Glutamatergic neuron (in vitro differentiated cells): ENCODE results near the gene GJA8. TPM values are rescaled to one million over a fixed set of nuclear protein-coding genes. Genes with fewer than 3 reads are reported as not detected.
"Not testable (repeated sequence)": the region's sequence is repeated elsewhere in the genome, so short reads cannot be mapped to it uniquely, and the experiment has no call there.

Source experiments
- DNase-seq: peaks from one replicate; pipeline ENCODE4 v3.0.0; 2022
- H3K27ac Mint-ChIP-seq: one replicate; pipeline ENCODE4 v1.8.0; 2020; ENCODE audit warnings: mild to moderate bottlenecking, mixed read lengths, inconsistent platforms; ENCODE audit not compliant: unreplicated experiment
- H3K27me3 Mint-ChIP-seq: one replicate; pipeline ENCODE4 v1.8.0; 2020; ENCODE audit warnings: mild to moderate bottlenecking, moderate library complexity, mixed read lengths, inconsistent platforms; ENCODE audit not compliant: unreplicated experiment
- H3K36me3 Mint-ChIP-seq: one replicate; pipeline ENCODE4 v1.8.0; 2020; ENCODE audit warnings: mild to moderate bottlenecking, mixed read lengths, inconsistent platforms; ENCODE audit not compliant: unreplicated experiment
- H3K4me1 Mint-ChIP-seq: one replicate; pipeline ENCODE4 v1.8.0; 2020; ENCODE audit warnings: mild to moderate bottlenecking, low read depth, mixed read lengths, inconsistent platforms; ENCODE audit not compliant: unreplicated experiment
- H3K4me3 Mint-ChIP-seq: one replicate; pipeline ENCODE4 v1.8.0; 2020; ENCODE audit warnings: mild to moderate bottlenecking, mixed read lengths, inconsistent platforms; ENCODE audit not compliant: unreplicated experiment
- H3K9me3 Mint-ChIP-seq: one replicate; pipeline ENCODE4 v1.8.0; 2020; ENCODE audit warnings: mild to moderate bottlenecking, moderate library complexity, mixed read lengths, inconsistent platforms; ENCODE audit not compliant: unreplicated experiment
- total RNA-seq: library from RNA; stranded (reverse); fragmentation: NEBNext Ultra II Directional; extraction: Animal tissue kit (Norgen Biotek cat#: 25700); gene quantifications from one replicate; pipeline ENCODE4 v1.2.1, GENCODE V29; 2021; ENCODE audit not compliant: unreplicated experiment

The GJA8 gene
- total RNA-seq, 1 donor from 2014 or later, result not detected

DNA sequence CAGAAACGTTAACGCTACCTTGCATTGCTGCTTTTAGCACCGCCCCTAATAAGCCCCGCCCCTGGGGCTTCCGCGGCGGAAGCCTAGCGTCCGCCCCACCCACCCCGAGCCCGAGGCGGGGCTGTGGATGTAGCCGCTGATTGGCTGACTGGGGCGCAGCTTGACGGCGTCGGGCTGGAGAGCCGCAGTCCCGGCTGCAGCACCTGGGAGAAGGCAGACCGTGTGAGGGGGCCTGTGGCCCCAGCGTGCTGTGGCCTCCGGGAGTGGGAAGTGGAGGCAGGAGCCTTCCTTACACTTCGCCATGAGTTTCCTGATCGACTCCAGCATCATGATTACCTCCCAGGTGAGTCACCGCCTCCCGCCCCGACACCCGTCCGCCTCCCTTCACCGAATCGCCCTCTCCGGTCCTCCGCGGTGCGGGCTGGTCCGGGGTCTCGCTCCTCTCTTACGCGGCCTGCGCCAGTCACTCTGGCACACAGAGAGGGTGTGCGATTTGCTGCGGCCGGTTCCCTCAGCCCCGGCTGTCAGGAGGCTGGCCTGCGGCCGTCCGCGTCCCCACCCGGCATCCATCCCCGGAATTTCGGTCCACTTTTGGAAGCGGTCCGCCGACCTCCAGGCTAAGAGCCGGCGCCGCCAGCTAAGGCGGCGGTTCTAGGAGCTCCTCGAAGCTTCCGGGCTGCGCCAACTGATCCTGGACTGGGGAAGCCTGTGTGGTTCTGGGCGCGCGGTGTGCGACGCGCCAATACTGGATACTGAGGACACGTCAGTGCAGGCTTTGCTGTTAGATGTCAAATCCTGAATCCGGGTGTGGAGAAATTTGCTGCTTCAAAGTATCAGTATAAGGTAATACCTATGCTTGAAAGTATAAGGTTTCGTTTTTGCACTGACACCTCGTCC is 25.9 kb downstream of the GJA8 start, which contains the start of gene GPR89B:
Gene GPR89B (plus strand): TSS at position 185 of the 897 bp plus-strand sequence. CDS start 117 bp downstream, at position 302.
- H3K4me1 Mint-ChIP-seq, H3K36me3 Mint-ChIP-seq, H3K27me3 Mint-ChIP-seq, H3K9me3 Mint-ChIP-seq: not testable (repeated sequence)
- Mint-ChIP-seq H3K4me3 (peak within 1 kb of the TSS; percentile 83), H3K27ac (peak within 1 kb of the TSS; percentile 55)
- peak; percentile 94 for DNase-seq

DNA sequence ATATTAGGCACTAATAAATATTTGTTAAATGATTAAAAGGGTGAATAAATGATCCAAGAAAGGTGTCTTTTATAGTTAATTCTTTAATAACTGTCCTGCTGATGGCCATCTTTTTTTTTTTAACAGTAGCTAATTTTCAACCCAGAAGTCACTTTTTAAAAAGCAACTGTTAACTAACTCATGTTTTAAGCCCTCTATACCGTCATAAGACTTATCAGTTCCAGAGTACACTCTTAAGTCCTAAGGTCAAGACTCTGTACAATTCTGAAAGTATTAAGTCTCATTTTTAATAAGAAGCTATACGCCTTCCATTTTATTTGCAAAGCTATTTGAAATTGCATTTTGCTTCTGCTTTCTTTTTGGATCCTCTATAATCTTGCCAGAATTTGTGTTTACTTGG is 28.5 kb downstream of the GJA8 start:
- not testable (repeated sequence) for H3K27ac Mint-ChIP-seq, H3K9me3 Mint-ChIP-seq, H3K27me3 Mint-ChIP-seq, DNase-seq, H3K4me1 Mint-ChIP-seq, H3K4me3 Mint-ChIP-seq, H3K36me3 Mint-ChIP-seq

DNA sequence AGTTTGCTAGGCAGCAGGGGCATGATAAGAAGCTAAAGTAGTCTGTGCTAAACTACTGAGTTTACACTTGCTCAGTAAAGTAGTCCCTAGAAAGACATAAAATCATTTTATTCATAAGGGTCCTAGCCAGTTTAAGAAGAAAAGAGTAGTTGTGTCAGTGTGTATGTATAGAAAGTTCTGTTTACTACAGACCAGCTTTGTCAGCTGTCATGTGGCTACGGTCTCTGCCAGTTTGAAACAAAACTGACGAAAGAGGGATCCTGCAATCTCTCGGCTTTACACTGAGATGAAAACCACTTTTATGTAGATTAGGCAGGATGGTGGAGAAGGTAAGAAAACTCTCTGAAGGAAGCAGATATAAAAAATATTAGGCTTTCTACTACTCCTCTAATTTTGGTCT is 32.7 kb downstream of the GJA8 start:
- H3K4me3 Mint-ChIP-seq, H3K36me3 Mint-ChIP-seq, H3K27me3 Mint-ChIP-seq, H3K9me3 Mint-ChIP-seq, DNase-seq, H3K27ac Mint-ChIP-seq, H3K4me1 Mint-ChIP-seq: not testable (repeated sequence)

DNA sequence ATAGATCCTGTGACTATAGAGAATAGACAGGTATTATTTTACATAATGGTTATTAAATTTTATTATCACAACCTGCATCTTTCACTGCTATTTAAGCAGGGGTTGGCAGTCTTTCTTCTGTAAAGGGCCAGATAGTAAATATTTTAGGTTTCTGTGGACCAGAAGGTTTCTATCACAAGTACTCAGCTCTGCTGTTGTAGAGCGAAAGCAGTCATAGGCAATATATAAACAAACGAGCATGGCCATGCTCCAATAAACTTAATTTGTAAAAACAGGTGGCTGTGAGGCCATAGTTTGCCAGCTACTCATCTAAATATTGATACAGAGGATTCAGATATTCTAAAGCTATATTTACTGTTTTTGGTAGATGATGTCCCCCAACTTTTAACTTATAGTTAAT is 37.9 kb downstream of the GJA8 start:
- H3K27ac Mint-ChIP-seq, DNase-seq, H3K4me1 Mint-ChIP-seq, H3K9me3 Mint-ChIP-seq, H3K4me3 Mint-ChIP-seq, H3K27me3 Mint-ChIP-seq, H3K36me3 Mint-ChIP-seq: not testable (repeated sequence)

DNA sequence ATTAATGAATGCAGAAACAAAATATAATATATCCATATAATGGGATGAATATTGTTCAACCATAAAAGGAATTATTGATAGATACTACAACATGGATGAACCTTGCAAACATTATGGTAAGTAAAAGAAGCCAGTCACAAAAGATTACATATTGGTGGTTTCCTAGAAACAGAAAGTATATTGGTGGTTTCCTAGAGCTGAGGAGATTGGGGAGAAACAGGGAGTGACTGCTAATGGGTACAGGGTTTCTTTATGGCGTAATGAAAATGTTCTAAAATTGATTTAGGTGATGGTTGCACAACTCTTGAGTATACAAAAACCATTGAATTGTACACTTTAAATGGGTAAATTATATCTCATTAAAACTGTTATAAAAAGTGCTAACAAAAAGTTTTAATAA is 40.0 kb downstream of the GJA8 start:
- not testable (repeated sequence) for H3K4me1 Mint-ChIP-seq, H3K27ac Mint-ChIP-seq, H3K36me3 Mint-ChIP-seq, H3K27me3 Mint-ChIP-seq, H3K9me3 Mint-ChIP-seq, H3K4me3 Mint-ChIP-seq, DNase-seq

DNA sequence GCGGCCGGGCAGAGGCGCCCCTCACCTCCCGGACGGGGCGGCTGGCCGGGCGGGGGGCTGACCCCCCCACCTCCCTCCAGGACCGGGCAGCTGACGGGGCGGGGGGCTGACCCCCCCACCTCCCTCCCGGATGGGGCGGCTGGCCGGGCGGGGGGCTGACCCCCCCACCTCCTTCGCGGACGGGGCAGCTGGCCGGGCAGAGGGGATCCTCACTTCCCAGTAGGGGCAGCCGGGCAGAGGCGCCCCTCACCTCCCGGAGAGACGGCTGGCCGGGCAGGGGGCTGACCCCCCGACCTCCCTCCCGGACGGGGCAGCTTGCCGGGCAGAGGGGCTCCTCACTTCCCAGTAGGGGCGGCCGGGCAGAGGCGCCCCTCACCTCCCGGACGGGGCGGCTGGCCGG is 46.9 kb downstream of the GJA8 start:
- not testable (repeated sequence) for H3K9me3 Mint-ChIP-seq, H3K36me3 Mint-ChIP-seq, H3K27me3 Mint-ChIP-seq

More for the DNA sequence above, 46.9 kb downstream of the GJA8 start:
- not testable (repeated sequence) for H3K4me1 Mint-ChIP-seq, H3K4me3 Mint-ChIP-seq, H3K27ac Mint-ChIP-seq
- DNase-seq, result peak; percentile 19

Other genes with a start within 250 kb of the GJA8 start
- 3.5 TPM for gene ACP6, start 232.3 kb upstream of the GJA8 start, total RNA-seq
- gene GJA5, start 142.2 kb upstream of the GJA8 start, total RNA-seq, result not detected
- gene GPR89B, start 25.6 kb downstream of the GJA8 start, total RNA-seq, result 26.0 TPM
- gene NBPF11, start 249.5 kb downstream of the GJA8 start, total RNA-seq, result 8.9 TPM